NCI-H2029 treated with DMSO at 0.1 percent for 48 hours (cell line): ENCODE measurements around the gene NDST1.
A peak's percentile ranks its signal among the peaks of the same experiment; 100 is the strongest.
"Not testable (repeated sequence)": the region's sequence is repeated elsewhere in the genome, so short reads cannot be mapped to it uniquely, and the experiment has no call there.

Experiments
- DNase-seq: peaks from one replicate; lab custom pipeline; 2025; lab: John Stamatoyannopoulos, UW

The NDST1 gene

GRCh38 chr5:150508277-150508640 lies 328 bp downstream of the NDST1 start:
- DNase-seq: no peak

GRCh38 chr5:150508828-150509227 lies 897 bp downstream of the NDST1 start:
- DNase-seq: no peak

GRCh38 chr5:150509992-150510391 lies 2.1 kb downstream of the NDST1 start:
- DNase-seq: no peak

GRCh38 chr5:150510460-150511263 lies 2.7 kb downstream of the NDST1 start:
- DNase-seq: no peak

- DNase-seq: no peak
Observed at GRCh38 chr5:150511578-150512367, 3.8 kb downstream of the NDST1 start.

GRCh38 chr5:150512368-150512747 lies 4.4 kb downstream of the NDST1 start:
- no peak for DNase-seq

- DNase-seq: no peak
Observed at GRCh38 chr5:150513375-150514309, 5.7 kb downstream of the NDST1 start.

- DNase-seq: peak; percentile 74
Observed at GRCh38 chr5:150514708-150515211, 6.8 kb downstream of the NDST1 start.

GRCh38 chr5:150515446-150515845 lies 7.5 kb downstream of the NDST1 start:
- DNase-seq: no peak

- DNase-seq: no peak
Observed at GRCh38 chr5:150516011-150516410, 8.1 kb downstream of the NDST1 start.

- DNase-seq: peak; percentile 65
Observed at GRCh38 chr5:150517272-150518152, 9.6 kb downstream of the NDST1 start.

- DNase-seq: not testable (repeated sequence)
Observed at GRCh38 chr5:150518712-150519559, 11.0 kb downstream of the NDST1 start.

- no peak for DNase-seq
Observed at GRCh38 chr5:150519560-150519945, 11.6 kb downstream of the NDST1 start.

GRCh38 chr5:150519978-150520377 lies 12.0 kb downstream of the NDST1 start:
- no peak for DNase-seq

GRCh38 chr5:150520747-150521521 lies 13.0 kb downstream of the NDST1 start:
- no peak for DNase-seq

GRCh38 chr5:150521522-150521817 lies 13.5 kb downstream of the NDST1 start:
- no peak for DNase-seq

- DNase-seq: no peak
Observed at GRCh38 chr5:150521939-150522503, 14.1 kb downstream of the NDST1 start.

- peak; percentile 85 for DNase-seq
Observed at GRCh38 chr5:150522504-150523414, 14.8 kb downstream of the NDST1 start.
